Heart right ventricle (tissue), 16 donors: ENCODE measurements around the gene CDRT15L2. TPM values are rescaled to one million over a fixed set of nuclear protein-coding genes. Genes with fewer than 3 reads are reported as not detected.
"Not testable (repeated sequence)": the region's sequence is repeated elsewhere in the genome, so short reads cannot be mapped to it uniquely, and the experiment has no call there.

Experiments
- ATAC-seq, 8 donors: fragments of 200-7000 bp; cut with Tn5 transposase; one replicate each; pipeline ENCODE4 v1.9.1; 2020; ENCODE audit warnings: mild to moderate bottlenecking in 8 of 8, moderate library complexity in 8 of 8, moderate number of reproducible peaks in 1 of 8
- DNase-seq, 2 donors: peaks; one replicate each; pipeline ENCODE4 v3.0.0-alpha.2; 2020
- H3K27ac ChIP-seq, 10 donors: fragments of 200-600 bp; sonication (generic) in 2 of 10; one replicate each; pipeline versions ENCODE4 v1.5.0 to v1.8.0; 2020 to 2022; ENCODE audit warnings: mild to moderate bottlenecking in 3 of 10
- H3K27me3 ChIP-seq, 7 donors: fragments of 200-600 bp; one replicate each; pipeline ENCODE4 v1.8.0; 2021 to 2022; ENCODE audit warnings: mild to moderate bottlenecking in 2 of 7
- H3K36me3 ChIP-seq, 9 donors: fragments of 200-600 bp; sonication (generic) in 1 of 9; one replicate each; pipeline versions ENCODE4 v1.5.0 to v1.8.0; 2020 to 2022; ENCODE audit warnings: mild to moderate bottlenecking in 2 of 9
- H3K4me1 ChIP-seq, 9 donors: fragments of 200-600 bp; sonication (generic) in 1 of 9; one replicate each; pipeline versions ENCODE4 v1.5.0 to v1.8.0; 2020 to 2022; ENCODE audit warnings: mild to moderate bottlenecking in 4 of 9
- H3K4me3 ChIP-seq, 10 donors: fragments of 200-600 bp; sonication (generic) in 2 of 10; one replicate each; pipeline versions ENCODE4 v1.5.0 to v1.8.0; 2020 to 2022; ENCODE audit warnings: mild to moderate bottlenecking in 7 of 10, moderate library complexity in 2 of 10
- H3K9me3 ChIP-seq, 11 donors: fragments of 200-600 bp in 10 of 11; sonication (generic) in 2 of 11; one replicate each; pipeline versions ENCODE4 v1.5.0 to v1.8.0; 2013 to 2022; ENCODE audit warnings: mild to moderate bottlenecking in 2 of 11, control low read depth in 1 of 11, moderate library complexity in 1 of 11
- CTCF ChIP-seq, 9 donors: fragments of 200-600 bp; sonication (generic) in 2 of 9; IDR thresholded peaks; one replicate each; pipeline versions ENCODE4 v1.5.0 to v1.8.0; 2021 to 2022; ENCODE audit warnings: antibody characterized with exemption in 9 of 9, mild to moderate bottlenecking in 5 of 9, moderate library complexity in 1 of 9
- WGBS, 2 donors: extraction: QIAGEN DNeasy Blood & Tissue Kit; methylation state at CpG; one replicate each; pipeline ENCODE4 v1.1.7; 2013; ENCODE audit warnings: inconsistent platforms in 1 of 2; 5-methylcytosine and 5-hydroxymethylcytosine counted together
- intact Hi-C, 10 donors: fragments of 100-400 bp; cut with DNase I; formaldehyde crosslinking; loops; one replicate each; pipeline versions ENCODE4 v1.11.1 to v1.14.2; 2022
- polyA plus RNA-seq, 2 donors: library from polyadenylated mRNA; stranded (reverse); fragments of 200-250 nt; gene quantifications; one replicate each; pipeline ENCODE4 v1.2.3, GENCODE V29; 2013
- total RNA-seq, 10 donors: library from RNA; stranded (reverse); fragmentation: NEBNext Ultra II Directional in 3 of 10; extraction: Animal tissue kit (Norgen Biotek cat#: 25700) in 3 of 10; gene quantifications; one replicate each; pipeline versions ENCODE4 v1.2.1 to v1.2.4, GENCODE V29; 2021 to 2023
- donor health status: Arrhythmogenic right ventricular cardiomyopathy.
- donor health status: ischemic (EF 13 %, LVEDD 7.1; RV severe dilation, severe dysfunction).
- donor health status: healthy with polysubstance abuse.
- donor health status: DM: no; HTN: yes; CAD: no.
- donor health status: DM: no; HTN: no; CAD: no.
- donor health status: ischemic (EF 25% LVEDD 6.9; RV normal size, moderate dysfunction).
- donor health status: ischemic (EF 25% LVEDD 5.7; RV mildly dilated, moderate dysfunction).
- donor health status: healthy.
- donor health status: DM: yes; HTN: yes; CAD: no.
- donor health status: Ischemic cardiomyopathy.
- donor health status: ischemic (EF 35%, LVEDD 5.7; RV mildly dilated, moderate dysfunction).
- donor health status: nonischemic (EF 11% LVEDD 7.7; RV severe dilation, severe dysfunction).
- donor health status: DM: yes; HTN: yes; CAD: no.
- donor health status: PGD.
- donor health status: ischemic (EF 29% LVEDD 5.4; RV normal size, mild dysfunction).
- donor health status: nonischemic (EF 23%, LVEDD 6.1; RV moderate dilation, normal function).

CDRT15L2 gene
- total and polyA plus RNA-seq, 12 donors, result not detected

GRCh38 chr17:20588744-20589453, 9.4 kb downstream of the CDRT15L2 start:
- H3K27ac ChIP-seq, H3K4me1 ChIP-seq, intact Hi-C loops, H3K36me3 ChIP-seq, DNase-seq, H3K9me3 ChIP-seq: not testable (repeated sequence)
- ATAC-seq, result peak in 1 of 8 donors; percentile 66
- peaks cover 0 to 27% (median 18%) of the 10 kb centered on the region in 7 donors for H3K27me3 ChIP-seq
- 3 to 5% methylated on average over 50 to 65 of the region's 69 CpGs for WGBS, 2 donors
- H3K4me3 ChIP-seq, result peak overlapping the region in 9 of 10 donors; percentile 7 to 41 (median 22)

- DNase-seq, H3K27ac ChIP-seq, H3K9me3 ChIP-seq, H3K36me3 ChIP-seq, intact Hi-C loops, H3K4me1 ChIP-seq: not testable (repeated sequence)
- Histone ChIP-seq H3K4me3 (peak overlapping the region in 5 of 10 donors; percentile 20 to 41 (median 26)), H3K27me3 (peaks cover 0 to 27% (median 18%) of the 10 kb centered on the region in 7 donors)
- peak in 3 of 8 donors; percentile 29 to 53 (median 29) for ATAC-seq
- 88% methylated on average over 17 of the region's 17 CpGs for WGBS, 2 donors
These were observed 9.9 kb downstream of the CDRT15L2 start for GRCh38 chr17:20589454-20589810.

GRCh38 chr17:20591040-20591439, 11.5 kb downstream of the CDRT15L2 start:
- intact Hi-C loops, ATAC-seq, H3K9me3 ChIP-seq, H3K4me3 ChIP-seq, DNase-seq, H3K36me3 ChIP-seq, H3K4me1 ChIP-seq, H3K27ac ChIP-seq: not testable (repeated sequence)
- WGBS, 2 donors, result 54 to 59% methylated on average over 2 of the region's 4 CpGs
- H3K27me3 ChIP-seq, result peaks cover 0 to 27% (median 18%) of the 10 kb centered on the region in 7 donors

- H3K27me3 ChIP-seq, result not testable (repeated sequence)
These were observed 26.0 kb downstream of the CDRT15L2 start for GRCh38 chr17:20605568-20605967.

GRCh38 chr17:20609490-20609889, 30.0 kb downstream of the CDRT15L2 start:
- WGBS, 2 donors, result 67 to 79% methylated on average over 2 to 3 of the region's 3 CpGs
- H3K9me3 ChIP-seq, H3K27me3 ChIP-seq, DNase-seq, H3K36me3 ChIP-seq, H3K4me3 ChIP-seq, H3K4me1 ChIP-seq, intact Hi-C loops, H3K27ac ChIP-seq, ATAC-seq: not testable (repeated sequence)

More at GRCh38 chr17:20605568-20605967, 26.0 kb downstream of the CDRT15L2 start:
- DNase-seq, H3K4me1 ChIP-seq, H3K27ac ChIP-seq, intact Hi-C loops, H3K4me3 ChIP-seq, H3K9me3 ChIP-seq, ATAC-seq, H3K36me3 ChIP-seq: not testable (repeated sequence)
- 80 to 100% methylated on average over 1 of the region's 1 CpG for WGBS, 2 donors

GRCh38 chr17:20611309-20611708, 31.8 kb downstream of the CDRT15L2 start:
- intact Hi-C loops, result no loop called here
- Histone ChIP-seq H3K4me3 (no peak overlapping the region), H3K4me1 (no peaks in the 10 kb centered on the region), H3K36me3 (no peaks in the 10 kb centered on the region), H3K9me3 (no peaks in the 10 kb centered on the region), H3K27ac (no peak overlapping the region), H3K27me3 (no peaks in the 10 kb centered on the region)
- WGBS, 2 donors, result 72% methylated on average over 8 of the region's 8 CpGs
- ATAC-seq, result no peak
- TF ChIP-seq CTCF (IDR thresholded peaks at IDR 0.05), result no peak
- DNase-seq, result no peak

- ATAC-seq, result no peak
These were observed 33.1 kb downstream of the CDRT15L2 start for GRCh38 chr17:20612635-20613034.

More at GRCh38 chr17:20612635-20613034, 33.1 kb downstream of the CDRT15L2 start:
- no peak overlapping the region for H3K27ac ChIP-seq
- H3K9me3 ChIP-seq, result no peaks in the 10 kb centered on the region
- H3K4me1 ChIP-seq, result no peaks in the 10 kb centered on the region
- no peak for TF ChIP-seq CTCF (IDR thresholded peaks at IDR 0.05)
- H3K36me3 ChIP-seq, result no peaks in the 10 kb centered on the region
- no peaks in the 10 kb centered on the region for H3K27me3 ChIP-seq
- DNase-seq, result no peak
- H3K4me3 ChIP-seq, result no peak overlapping the region
- 90 to 91% methylated on average over 16 of the region's 16 CpGs for WGBS, 2 donors
- intact Hi-C loops, result no loop called here
